GM19240 (cell line): ENCODE measurements around the gene RASA3.

Experiments
- DNase-seq: peaks from one replicate; pipeline ENCODE4 v3.0.0; 2011; ENCODE audit warnings: low spot score; ENCODE audit not compliant: insufficient read length

RASA3 gene

GRCh38 chr13:113971471-113972231 is 160.8 kb downstream of the RASA3 start:
- no peak for DNase-seq

- no peak for DNase-seq
These were observed 161.5 kb downstream of the RASA3 start for GRCh38 chr13:113970810-113971470.

- no peak for DNase-seq
These were observed 162.3 kb downstream of the RASA3 start for GRCh38 chr13:113969973-113970611.

GRCh38 chr13:113969311-113969972 is 163.0 kb downstream of the RASA3 start:
- DNase-seq: no peak

- DNase-seq: no peak
These were observed 163.7 kb downstream of the RASA3 start for GRCh38 chr13:113968463-113969310.

GRCh38 chr13:113967729-113968462 is 164.5 kb downstream of the RASA3 start:
- no peak for DNase-seq

- no peak for DNase-seq
These were observed 165.2 kb downstream of the RASA3 start for GRCh38 chr13:113967206-113967720.

- no peak for DNase-seq
These were observed 166.2 kb downstream of the RASA3 start for GRCh38 chr13:113965968-113966884.

GRCh38 chr13:113965383-113965874 is 167.0 kb downstream of the RASA3 start:
- DNase-seq: no peak

DNA sequence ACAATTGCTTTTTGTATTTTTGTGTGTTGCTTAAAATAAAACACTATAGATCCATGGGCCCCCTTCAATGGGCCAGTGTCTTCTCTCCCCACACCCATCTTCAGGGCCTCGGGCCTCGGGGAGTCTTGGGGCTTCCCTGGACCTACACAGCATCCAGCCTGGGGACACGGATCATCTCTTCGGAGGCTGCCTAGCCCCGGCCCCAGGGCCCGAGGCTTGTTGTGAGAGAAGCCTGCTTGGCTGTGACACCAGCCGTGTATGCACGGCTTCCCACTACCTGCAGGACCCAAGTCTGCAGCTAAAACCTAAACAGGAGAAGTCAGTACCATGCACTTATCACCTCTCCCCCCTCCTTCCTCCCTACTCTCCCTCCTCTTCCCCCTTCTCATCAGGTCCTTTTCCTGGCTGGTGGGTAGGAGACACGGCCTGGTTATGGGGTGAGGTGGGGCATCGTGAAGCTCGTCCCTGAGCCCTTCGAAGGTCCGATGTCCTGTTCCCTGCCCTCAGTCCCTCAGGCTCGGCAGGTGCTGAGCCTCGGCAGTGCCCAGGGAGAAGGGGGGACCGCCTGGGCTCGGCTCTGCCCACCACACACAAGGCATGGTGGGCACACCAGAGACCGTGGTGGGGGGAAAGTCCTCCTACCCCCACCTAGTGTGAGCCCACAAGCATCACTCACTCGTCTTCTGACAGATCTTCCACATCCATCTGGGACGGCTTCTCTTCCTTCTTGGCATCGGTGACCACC is 168.0 kb downstream of the RASA3 start:
- no peak for DNase-seq

DNA sequence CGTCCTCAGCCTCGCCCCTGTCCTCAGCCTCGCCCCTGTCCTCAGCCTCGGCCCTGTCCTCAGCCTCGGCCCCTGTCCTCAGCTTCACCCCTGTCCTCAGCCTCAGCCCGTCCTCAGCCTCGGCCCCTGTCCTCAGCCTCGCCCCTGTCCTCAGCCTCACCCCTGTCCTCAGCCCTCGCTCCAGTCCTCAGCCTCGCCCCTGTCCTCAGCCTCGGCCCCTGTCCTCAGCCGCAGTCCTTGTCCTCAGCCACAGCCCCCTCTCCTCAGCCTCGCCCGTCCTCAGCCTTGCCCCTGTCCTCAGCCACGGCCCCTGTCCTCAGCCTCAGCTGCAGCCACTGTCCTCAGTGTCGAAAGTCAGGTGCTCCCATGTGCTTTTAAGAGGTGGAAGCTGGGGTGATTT is 169.0 kb downstream of the RASA3 start:
- DNase-seq: no peak

- no peak for DNase-seq
These were observed 169.4 kb downstream of the RASA3 start for GRCh38 chr13:113962975-113963374.

DNA sequence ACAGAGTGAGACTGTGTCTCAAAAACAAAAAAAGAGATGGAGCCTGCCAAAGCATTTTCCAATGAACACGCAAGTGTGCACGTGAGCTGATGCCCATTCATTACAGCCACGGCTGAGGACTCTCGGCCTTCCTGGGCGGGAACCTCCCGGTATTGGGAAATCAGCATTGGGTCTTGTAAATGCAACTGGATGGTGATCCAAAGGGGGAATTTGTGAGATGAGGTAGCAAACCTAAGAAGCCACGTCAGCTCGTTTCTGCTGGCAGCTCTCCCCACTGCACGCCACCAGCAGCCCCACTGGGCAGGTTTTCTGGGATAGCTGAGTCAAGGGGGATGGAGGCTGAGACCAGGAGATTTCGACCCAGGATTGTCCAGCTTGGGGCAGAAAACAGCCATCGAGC is 170.0 kb downstream of the RASA3 start:
- no peak for DNase-seq

DNA sequence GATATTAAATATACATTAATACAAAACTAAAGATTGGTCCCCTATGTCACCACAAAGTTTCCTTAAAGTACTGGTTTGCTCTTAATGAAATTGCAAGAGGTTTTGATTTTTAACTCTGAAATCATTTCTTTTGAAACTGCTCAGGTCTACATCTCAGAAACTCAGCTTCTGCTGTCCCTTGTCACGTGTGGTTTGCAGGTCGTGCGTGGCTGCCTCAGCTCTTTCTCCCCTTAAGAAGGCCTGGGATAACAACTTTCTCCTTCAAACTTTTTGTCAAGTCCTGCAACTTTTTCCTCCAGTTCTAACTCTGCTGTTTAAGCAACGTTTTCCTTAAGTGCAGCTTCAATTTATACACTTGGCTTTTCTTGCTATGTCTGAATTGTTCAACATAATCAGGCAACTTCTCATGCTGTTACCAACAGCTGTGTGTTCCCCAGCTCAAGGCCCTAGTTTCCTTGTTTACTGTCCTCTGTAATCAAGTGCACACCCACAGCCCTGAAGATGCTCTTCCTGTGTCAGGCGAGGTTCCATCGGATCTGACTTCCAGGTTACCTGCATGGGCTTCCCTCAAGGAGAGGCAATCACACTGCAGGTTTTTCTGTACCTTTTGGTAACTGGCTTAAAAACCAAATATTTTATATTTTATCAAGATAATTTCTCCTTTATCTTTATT is 172.0 kb downstream of the RASA3 start:
- no peak for DNase-seq

DNA sequence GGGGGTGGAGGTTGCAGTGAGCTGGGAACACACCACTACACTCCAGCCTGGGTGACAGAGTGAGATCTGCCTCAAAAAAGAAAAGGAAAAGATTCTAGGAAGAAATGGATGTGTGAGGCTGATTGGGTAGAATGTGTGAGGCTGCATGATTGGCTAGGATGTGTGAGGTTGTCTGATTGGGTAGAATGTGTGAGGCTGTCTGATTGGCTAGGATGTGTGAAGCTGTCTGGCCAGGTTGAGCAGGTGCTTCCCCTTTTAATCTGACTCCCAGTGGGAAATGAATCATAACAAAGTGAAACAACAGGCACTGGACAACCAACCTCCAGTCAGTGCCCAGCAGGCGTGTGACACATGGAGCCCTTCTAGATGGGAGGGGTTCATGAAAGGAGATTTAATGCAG is 173.2 kb downstream of the RASA3 start:
- DNase-seq: no peak

- no peak for DNase-seq
These were observed 174.1 kb downstream of the RASA3 start for GRCh38 chr13:113958373-113958772.

DNA sequence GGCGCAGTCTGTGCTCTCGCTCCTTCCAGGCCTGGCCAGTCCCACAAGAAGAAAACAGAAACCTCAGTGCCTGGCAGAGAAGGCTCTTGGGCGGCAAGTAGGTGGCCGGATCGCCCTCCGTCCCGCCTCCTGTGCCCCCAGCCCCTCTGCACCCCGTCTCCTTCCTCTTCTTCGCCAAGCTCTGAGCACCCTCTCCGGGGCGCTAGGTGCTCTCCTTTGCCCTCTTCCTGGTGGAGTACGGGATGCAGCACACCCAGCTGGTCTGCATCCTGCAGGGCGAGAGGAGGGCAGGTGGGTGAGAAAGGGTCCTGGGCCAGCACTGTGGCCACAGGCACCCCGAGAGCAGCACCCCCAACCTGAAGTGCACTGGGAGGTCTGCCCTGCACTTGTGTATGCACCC is 175.9 kb downstream of the RASA3 start:
- DNase-seq: no peak

DNA sequence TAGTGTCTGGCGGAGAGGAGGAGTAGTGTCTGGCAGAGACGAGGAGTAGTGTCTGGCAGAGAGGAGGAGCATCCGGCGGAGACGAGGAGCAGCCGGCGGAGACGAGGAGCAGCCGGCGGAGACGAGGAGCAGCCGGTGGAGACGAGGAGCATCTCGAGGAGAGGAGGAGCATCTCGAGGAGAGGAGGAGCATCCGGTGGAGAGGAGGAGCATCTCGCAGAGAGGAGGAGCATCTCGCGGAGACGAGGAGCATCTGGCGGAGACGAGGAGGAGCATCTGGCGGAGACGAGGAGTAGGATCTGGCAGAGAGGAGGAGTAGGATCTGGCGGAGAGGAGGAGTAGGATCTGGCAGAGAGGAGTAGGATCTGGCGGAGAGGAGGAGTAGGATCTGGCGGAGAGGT is 176.7 kb downstream of the RASA3 start:
- DNase-seq: no peak
